Effector memory CD4-positive, alpha-beta T cell (primary cell): ENCODE data around the gene BCAR3.
A peak's percentile ranks its signal among the peaks of the same experiment; 100 is the strongest.

Source experiments
- DNase-seq, 3 donors: peaks; one replicate each; pipeline ENCODE4 v3.0.0-alpha.2; 2020
- H3K27ac ChIP-seq: 2 replicates; pipeline ENCODE4 v1.7.0; 2013; ENCODE audit warnings: mild to moderate bottlenecking, low read length, moderate library complexity; ENCODE audit not compliant: insufficient read depth, poor library complexity, severe bottlenecking
- H3K27me3 ChIP-seq: replicated peaks from 2 replicates; pipeline ENCODE4 v1.7.0; 2013; ENCODE audit warnings: mild to moderate bottlenecking, low read length; ENCODE audit not compliant: insufficient read depth, control insufficient read depth, poor library complexity, severe bottlenecking
- H3K36me3 ChIP-seq: 2 replicates; pipeline ENCODE4 v1.7.0; 2013; ENCODE audit warnings: mild to moderate bottlenecking, low read length, moderate library complexity; ENCODE audit not compliant: control insufficient read depth, insufficient read depth
- H3K4me1 ChIP-seq: 2 replicates; pipeline ENCODE4 v1.7.0; 2013; ENCODE audit warnings: low read length, mild to moderate bottlenecking; ENCODE audit not compliant: control insufficient read depth, insufficient read depth, poor library complexity, severe bottlenecking
- H3K4me3 ChIP-seq: 2 replicates; pipeline ENCODE4 v1.7.0; 2013; ENCODE audit warnings: low read length, low read depth, mild to moderate bottlenecking; ENCODE audit not compliant: insufficient read depth, poor library complexity, severe bottlenecking
- H3K9me3 ChIP-seq: 2 replicates; pipeline ENCODE4 v1.7.0; 2013; ENCODE audit warnings: mild to moderate bottlenecking, low read length, moderate library complexity; ENCODE audit not compliant: control insufficient read depth

The BCAR3 gene

GRCh38 chr1:93690341-93690740, 8.7 kb upstream of the BCAR3 start:
- no peak overlapping the region for H3K4me3 ChIP-seq
- H3K9me3 ChIP-seq: no peaks in the 10 kb centered on the region
- no peaks in the 10 kb centered on the region for H3K36me3 ChIP-seq
- H3K27ac ChIP-seq: no peak overlapping the region
- no peaks in the 10 kb centered on the region for H3K4me1 ChIP-seq
- DNase-seq: no peak
- H3K27me3 ChIP-seq: no peaks in the 10 kb centered on the region

GRCh38 chr1:93689521-93690223, 8.0 kb upstream of the BCAR3 start:
- DNase-seq: no peak
- H3K36me3 ChIP-seq: no peaks in the 10 kb centered on the region
- no peaks in the 10 kb centered on the region for H3K9me3 ChIP-seq
- no peaks in the 10 kb centered on the region for H3K27me3 ChIP-seq
- no peaks in the 10 kb centered on the region for H3K4me1 ChIP-seq
- H3K4me3 ChIP-seq: no peak overlapping the region
- no peak overlapping the region for H3K27ac ChIP-seq

- H3K4me1 ChIP-seq: no peaks in the 10 kb centered on the region
- no peak overlapping the region for H3K27ac ChIP-seq
- H3K4me3 ChIP-seq: no peak overlapping the region
- no peaks in the 10 kb centered on the region for H3K36me3 ChIP-seq
- H3K9me3 ChIP-seq: no peaks in the 10 kb centered on the region
- no peaks in the 10 kb centered on the region for H3K27me3 ChIP-seq
- no peak for DNase-seq
Observed at GRCh38 chr1:93687542-93687941, 5.9 kb upstream of the BCAR3 start.

GRCh38 chr1:93686504-93687250, 5.0 kb upstream of the BCAR3 start:
- Histone ChIP-seq H3K27me3 (peaks cover 7% of the 10 kb centered on the region), H3K36me3 (no peaks in the 10 kb centered on the region), H3K4me1 (peaks cover 4% of the 10 kb centered on the region), H3K9me3 (no peaks in the 10 kb centered on the region), H3K27ac (no peak overlapping the region), H3K4me3 (no peak overlapping the region)
- no peak for DNase-seq

- Histone ChIP-seq H3K36me3 (no peaks in the 10 kb centered on the region), H3K9me3 (no peaks in the 10 kb centered on the region), H3K27ac (no peak overlapping the region), H3K4me1 (peaks cover 8% of the 10 kb centered on the region), H3K4me3 (no peak overlapping the region), H3K27me3 (peaks cover 7% of the 10 kb centered on the region)
- no peak for DNase-seq
Observed at GRCh38 chr1:93685918-93686317, 4.3 kb upstream of the BCAR3 start.

- H3K27me3 ChIP-seq: peaks cover 7% of the 10 kb centered on the region
- H3K4me3 ChIP-seq: no peak overlapping the region
- H3K36me3 ChIP-seq: no peaks in the 10 kb centered on the region
- H3K27ac ChIP-seq: no peak overlapping the region
- no peak for DNase-seq
- no peaks in the 10 kb centered on the region for H3K9me3 ChIP-seq
- H3K4me1 ChIP-seq: peaks cover 9% of the 10 kb centered on the region
Observed at GRCh38 chr1:93683234-93683633, 1.6 kb upstream of the BCAR3 start.

- no peak overlapping the region for H3K27ac ChIP-seq
- no peaks in the 10 kb centered on the region for H3K36me3 ChIP-seq
- no peaks in the 10 kb centered on the region for H3K9me3 ChIP-seq
- H3K27me3 ChIP-seq: peaks cover 7% of the 10 kb centered on the region
- H3K4me3 ChIP-seq: peak overlapping the region; percentile 41
- no peak for DNase-seq
- peaks cover 9% of the 10 kb centered on the region for H3K4me1 ChIP-seq
Observed at GRCh38 chr1:93681989-93682412, 364 bp upstream of the BCAR3 start.

GRCh38 chr1:93680420-93681100, 1.1 kb downstream of the BCAR3 start:
- H3K27ac ChIP-seq: no peak overlapping the region
- peaks cover 9% of the 10 kb centered on the region for H3K4me1 ChIP-seq
- no peaks in the 10 kb centered on the region for H3K36me3 ChIP-seq
- H3K27me3 ChIP-seq: peaks cover 7% of the 10 kb centered on the region
- peak overlapping the region; percentile 50 for H3K4me3 ChIP-seq
- peak in 1 of 3 donors; percentile 15 for DNase-seq
- no peaks in the 10 kb centered on the region for H3K9me3 ChIP-seq

GRCh38 chr1:93680076-93680419, 1.6 kb downstream of the BCAR3 start:
- Histone ChIP-seq H3K4me1 (peaks cover 9% of the 10 kb centered on the region), H3K9me3 (no peaks in the 10 kb centered on the region), H3K27ac (no peak overlapping the region), H3K27me3 (peaks cover 7% of the 10 kb centered on the region), H3K36me3 (no peaks in the 10 kb centered on the region), H3K4me3 (no peak overlapping the region)
- DNase-seq: no peak

GRCh38 chr1:93679546-93679945, 2.1 kb downstream of the BCAR3 start:
- no peak for DNase-seq
- Histone ChIP-seq H3K27ac (no peak overlapping the region), H3K27me3 (peaks cover 7% of the 10 kb centered on the region), H3K4me1 (peaks cover 9% of the 10 kb centered on the region), H3K36me3 (no peaks in the 10 kb centered on the region), H3K9me3 (no peaks in the 10 kb centered on the region), H3K4me3 (no peak overlapping the region)
